ENCODE measurements around the gene KLHL24. TPM values are rescaled to one million over a fixed set of nuclear protein-coding genes. Genes with fewer than 3 reads are reported as not detected.
A peak's percentile ranks its signal among the peaks of the same experiment; 100 is the strongest.

KLHL24 gene
- total and polyA plus RNA-seq, 2 of the 13 experiments (the other 11 are each of a cell fraction or from before 2014, with no cell fraction given) = 6.9 to 15.7 TPM

- TF ChIP-seq ZNF687 (CRISPR knock-in tag; IDR thresholded peaks at IDR 0.05) (peak; percentile 83), U2AF1 (optimal IDR thresholded peaks at IDR 0.05; ENCODE audit: low read depth, low read length) (no peak), HES4 (CRISPR knock-in tag; IDR thresholded peaks at IDR 0.05; ENCODE audit: borderline replicate concordance) (0 out of 2 replicates have a peak, but pooled peaks have one; percentile 3), GATAD2A (CRISPR knock-in tag; IDR thresholded peaks at IDR 0.05) (no peak), FOSL2 (CRISPR knock-in tag; IDR thresholded peaks at IDR 0.05) (no peak), ZKSCAN1 (IDR thresholded peaks at IDR 0.05; ENCODE audit: low read length) (no peak), SNAPC4 (CRISPR knock-in tag; IDR thresholded peaks at IDR 0.05) (no peak), ZNF326 (CRISPR knock-in tag; IDR thresholded peaks at IDR 0.05; ENCODE audit: borderline replicate concordance) (no peak), NCOA2 (CRISPR knock-in tag; IDR thresholded peaks at IDR 0.05) (peak; percentile 14; the same call in 1 of the 2 replicates), MTA3 (CRISPR knock-in tag; IDR thresholded peaks at IDR 0.05) (no peak), SALL2 (CRISPR knock-in tag; IDR thresholded peaks at IDR 0.05) (peak; percentile 35; the same call in 1 of the 2 replicates), ZNF343 (CRISPR knock-in tag; IDR thresholded peaks at IDR 0.05) (0 out of 2 replicates have a peak, but pooled peaks have one; percentile 70), NFKBIZ (CRISPR knock-in tag; IDR thresholded peaks at IDR 0.05) (no peak), MLLT10 (CRISPR knock-in tag; IDR thresholded peaks at IDR 0.05) (no peak), MEIS1 (CRISPR knock-in tag; IDR thresholded peaks at IDR 0.05; ENCODE audit: borderline replicate concordance) (no peak)
- TF ChIP-seq, protein P1, sequence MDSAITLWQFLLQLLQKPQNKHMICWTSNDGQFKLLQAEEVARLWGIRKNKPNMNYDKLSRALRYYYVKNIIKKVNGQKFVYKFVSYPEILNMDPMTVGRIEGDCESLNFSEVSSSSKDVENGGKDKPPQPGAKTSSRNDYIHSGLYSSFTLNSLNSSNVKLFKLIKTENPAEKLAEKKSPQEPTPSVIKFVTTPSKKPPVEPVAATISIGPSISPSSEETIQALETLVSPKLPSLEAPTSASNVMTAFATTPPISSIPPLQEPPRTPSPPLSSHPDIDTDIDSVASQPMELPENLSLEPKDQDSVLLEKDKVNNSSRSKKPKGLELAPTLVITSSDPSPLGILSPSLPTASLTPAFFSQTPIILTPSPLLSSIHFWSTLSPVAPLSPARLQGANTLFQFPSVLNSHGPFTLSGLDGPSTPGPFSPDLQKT (CRISPR knock-in tag; IDR thresholded peaks at IDR 0.05; ENCODE audit: borderline replicate concordance) = 0 out of 2 replicates have a peak, but pooled peaks have one; percentile 43
- TF ChIP-seq, protein P2, sequence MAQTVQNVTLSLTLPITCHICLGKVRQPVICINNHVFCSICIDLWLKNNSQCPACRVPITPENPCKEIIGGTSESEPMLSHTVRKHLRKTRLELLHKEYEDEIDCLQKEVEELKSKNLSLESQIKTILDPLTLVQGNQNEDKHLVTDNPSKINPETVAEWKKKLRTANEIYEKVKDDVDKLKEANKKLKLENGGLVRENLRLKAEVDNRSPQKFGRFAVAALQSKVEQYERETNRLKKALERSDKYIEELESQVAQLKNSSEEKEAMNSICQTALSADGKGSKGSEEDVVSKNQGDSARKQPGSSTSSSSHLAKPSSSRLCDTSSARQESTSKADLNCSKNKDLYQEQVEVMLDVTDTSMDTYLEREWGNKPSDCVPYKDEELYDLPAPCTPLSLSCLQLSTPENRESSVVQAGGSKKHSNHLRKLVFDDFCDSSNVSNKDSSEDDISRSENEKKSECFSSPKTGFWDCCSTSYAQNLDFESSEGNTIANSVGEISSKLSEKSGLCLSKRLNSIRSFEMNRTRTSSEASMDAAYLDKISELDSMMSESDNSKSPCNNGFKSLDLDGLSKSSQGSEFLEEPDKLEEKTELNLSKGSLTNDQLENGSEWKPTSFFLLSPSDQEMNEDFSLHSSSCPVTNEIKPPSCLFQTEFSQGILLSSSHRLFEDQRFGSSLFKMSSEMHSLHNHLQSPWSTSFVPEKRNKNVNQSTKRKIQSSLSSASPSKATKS (CRISPR knock-in tag; IDR thresholded peaks at IDR 0.05) = no peak
Measured at GRCh38 chr3:183697610-183698317, 62.3 kb downstream of the KLHL24 start, which contains the start of gene YEATS2 (continued).

Data from HepG2 (cell line).